ENCODE measurements around the gene MVK.
"Not testable (repeated sequence)": the region's sequence is repeated elsewhere in the genome, so short reads cannot be mapped to it uniquely, and the experiment has no call there.

MVK gene

GRCh38 chr12:109591041-109591440, 17.4 kb downstream of the MVK start:
- no peak for DNase-seq
- no peak for ATAC-seq

GRCh38 chr12:109592195-109592904, 18.8 kb downstream of the MVK start:
- ATAC-seq: no peak
- no peak for DNase-seq

- DNase-seq (no peak), ATAC-seq (no peak)
Observed at GRCh38 chr12:109592905-109593272, 19.3 kb downstream of the MVK start.

GRCh38 chr12:109594556-109595317, 21.1 kb downstream of the MVK start:
- no peak for ATAC-seq

GRCh38 chr12:109595321-109595902, 21.8 kb downstream of the MVK start:
- ATAC-seq (peak; percentile 89), DNase-seq (peak; percentile 66)

More at GRCh38 chr12:109594556-109595317, 21.1 kb downstream of the MVK start:
- no peak for DNase-seq

GRCh38 chr12:109596418-109597244, 23.0 kb downstream of the MVK start:
- DNase-seq (peak; percentile 15), ATAC-seq (no peak)

- no peak for DNase-seq
- no peak for ATAC-seq
Observed at GRCh38 chr12:109597414-109597794, 23.8 kb downstream of the MVK start.

- peak; percentile 37 for ATAC-seq
- peak; percentile 77 for DNase-seq
Observed at GRCh38 chr12:109597795-109598427, 24.3 kb downstream of the MVK start.

- DNase-seq (no peak), ATAC-seq (no peak)
Observed at GRCh38 chr12:109598428-109598854, 24.8 kb downstream of the MVK start.

- DNase-seq (no peak), ATAC-seq (no peak)
Observed at GRCh38 chr12:109599087-109599486, 25.5 kb downstream of the MVK start.

GRCh38 chr12:109600481-109600880, 26.9 kb downstream of the MVK start:
- no peak for ATAC-seq
- no peak for DNase-seq

- DNase-seq: no peak
- ATAC-seq: no peak
Observed at GRCh38 chr12:109600995-109601394, 27.4 kb downstream of the MVK start.

GRCh38 chr12:109601557-109601956, 28.0 kb downstream of the MVK start:
- no peak for ATAC-seq
- DNase-seq: no peak

- not testable (repeated sequence) for DNase-seq, ATAC-seq
Observed at GRCh38 chr12:109602132-109602531, 28.5 kb downstream of the MVK start.

GRCh38 chr12:109604132-109604585, 30.6 kb downstream of the MVK start:
- ATAC-seq: no peak

GRCh38 chr12:109605016-109605415, 31.4 kb downstream of the MVK start:
- DNase-seq (no peak), ATAC-seq (no peak)

More at GRCh38 chr12:109604132-109604585, 30.6 kb downstream of the MVK start:
- DNase-seq: no peak

GRCh38 chr12:109605599-109606228, 32.1 kb downstream of the MVK start:
- no peak for ATAC-seq
- DNase-seq: no peak

- DNase-seq (no peak), ATAC-seq (no peak)
Observed at GRCh38 chr12:109606320-109607028, 32.9 kb downstream of the MVK start.

- no peak for ATAC-seq
- DNase-seq: no peak
Observed at GRCh38 chr12:109607618-109608017, 34.0 kb downstream of the MVK start.

GRCh38 chr12:109608270-109608669, 34.7 kb downstream of the MVK start:
- no peak for ATAC-seq
- DNase-seq: no peak

- ATAC-seq (no peak), DNase-seq (no peak)
Observed at GRCh38 chr12:109608793-109609192, 35.2 kb downstream of the MVK start.
